HG03108 (cell line): Measurements from ENCODE around the gene NTRK3.

Source experiments
- ATAC-seq: cut with Tn5 transposase; IDR thresholded peaks from one replicate; pipeline ENCODE4 v1.9.1; 2021; ENCODE audit warnings: moderate library complexity; ENCODE audit not compliant: unreplicated experiment

NTRK3 gene

DNA sequence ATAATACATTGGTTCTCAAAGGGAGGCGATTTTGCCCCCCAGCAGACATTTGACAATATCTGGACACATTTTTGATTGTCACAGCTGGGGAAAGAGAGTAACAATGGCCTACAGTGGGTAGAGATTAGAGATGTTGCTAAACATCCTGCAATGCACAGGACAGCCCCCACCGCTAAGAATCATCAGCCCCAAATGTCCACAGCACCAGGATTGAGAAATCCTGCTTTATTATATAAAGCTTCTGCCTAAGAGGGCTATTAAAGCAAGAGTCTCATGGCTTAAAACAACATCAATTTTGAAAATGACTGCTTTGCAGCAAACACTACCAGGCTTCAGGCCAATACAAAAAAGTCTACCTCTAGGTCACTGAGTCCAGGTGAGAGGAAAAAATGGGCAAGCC, 68.2 kb downstream of the NTRK3 start:
- ATAC-seq = no peak

DNA sequence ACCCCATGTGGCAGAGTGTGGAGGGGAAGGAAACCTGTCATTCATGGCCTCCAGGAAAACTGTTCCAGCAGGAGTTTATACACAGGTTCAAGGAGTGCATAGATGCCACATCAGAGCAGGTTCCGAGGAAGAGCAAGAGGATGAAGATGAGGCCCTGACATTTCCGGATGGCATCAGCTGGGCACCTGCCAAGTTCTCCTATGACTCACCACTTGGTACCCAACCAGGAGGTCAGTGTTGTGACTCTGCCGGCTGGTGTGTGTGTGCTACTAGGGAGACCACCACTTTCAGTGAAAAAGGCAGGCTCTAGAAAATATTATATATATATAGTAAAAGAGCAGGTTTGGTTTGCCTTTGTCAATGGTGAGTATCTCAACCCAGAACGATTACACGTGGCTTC, 69.3 kb downstream of the NTRK3 start:
- no peak for ATAC-seq

- ATAC-seq = no peak
Observed at GRCh38 chr15:88185584-88185983, 71.0 kb downstream of the NTRK3 start.

- no peak for ATAC-seq
Observed at GRCh38 chr15:88181613-88182012, 74.9 kb downstream of the NTRK3 start.

DNA sequence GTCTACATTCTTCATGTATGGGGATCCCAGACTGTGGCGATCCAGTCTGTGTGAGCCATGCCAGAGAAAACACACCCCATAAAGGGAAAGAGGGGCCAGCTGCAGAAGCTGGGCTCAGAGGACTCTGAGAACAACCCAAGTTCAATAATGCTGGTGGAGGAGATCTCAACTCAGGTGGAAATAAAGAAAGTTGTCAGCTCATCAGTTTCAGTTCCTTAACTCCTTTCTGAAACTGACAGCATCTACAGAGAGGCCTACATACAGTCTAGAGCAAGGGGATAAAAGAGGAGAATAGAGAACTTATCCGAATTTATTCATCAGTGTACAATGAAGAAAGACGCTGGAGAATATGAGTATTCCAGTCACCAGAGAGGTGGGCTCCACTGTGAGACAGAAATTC, 77.0 kb downstream of the NTRK3 start:
- ATAC-seq = no peak

DNA sequence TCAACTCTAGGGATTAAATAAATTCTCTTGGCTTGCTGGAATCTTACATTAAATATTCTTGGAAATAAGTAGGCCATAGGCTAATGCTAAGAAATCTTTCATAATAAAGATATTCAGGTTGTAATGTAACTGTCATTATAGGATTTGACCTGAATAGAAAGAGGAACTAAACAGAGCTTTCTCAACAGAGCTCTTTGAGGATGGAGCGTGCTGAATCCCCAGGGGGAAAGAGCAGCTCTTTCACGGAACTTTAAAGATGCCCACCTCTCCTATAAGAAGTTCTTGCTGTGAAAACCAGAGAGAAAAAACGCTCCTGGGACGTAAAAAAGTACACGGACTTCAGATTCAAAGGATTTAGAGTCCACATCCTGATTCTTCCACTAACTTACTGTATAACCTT, 77.9 kb downstream of the NTRK3 start:
- no peak for ATAC-seq

DNA sequence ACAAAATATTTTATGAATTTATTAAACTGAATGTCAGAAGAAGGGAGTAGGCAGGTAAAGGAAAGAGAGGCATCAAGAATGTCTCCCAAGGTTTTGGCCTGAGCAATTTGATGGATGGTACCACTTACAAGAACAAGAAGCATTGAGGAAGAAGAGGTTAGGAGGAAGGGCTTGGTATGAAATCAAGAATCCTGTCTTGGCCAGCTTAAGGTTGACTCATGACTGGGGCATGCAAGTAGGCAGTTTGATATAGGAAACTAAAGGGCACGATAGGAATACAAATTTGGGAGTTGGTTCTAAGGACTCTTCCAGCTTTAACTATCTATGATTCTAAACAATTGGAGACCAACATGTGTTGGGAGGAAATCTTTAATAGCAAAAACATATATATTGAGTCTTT, 79.1 kb downstream of the NTRK3 start:
- no peak for ATAC-seq

- no peak for ATAC-seq
Observed at GRCh38 chr15:88174571-88174970, 82.0 kb downstream of the NTRK3 start.

- no peak for ATAC-seq
Observed at GRCh38 chr15:88166082-88166993, 90.2 kb downstream of the NTRK3 start.

DNA sequence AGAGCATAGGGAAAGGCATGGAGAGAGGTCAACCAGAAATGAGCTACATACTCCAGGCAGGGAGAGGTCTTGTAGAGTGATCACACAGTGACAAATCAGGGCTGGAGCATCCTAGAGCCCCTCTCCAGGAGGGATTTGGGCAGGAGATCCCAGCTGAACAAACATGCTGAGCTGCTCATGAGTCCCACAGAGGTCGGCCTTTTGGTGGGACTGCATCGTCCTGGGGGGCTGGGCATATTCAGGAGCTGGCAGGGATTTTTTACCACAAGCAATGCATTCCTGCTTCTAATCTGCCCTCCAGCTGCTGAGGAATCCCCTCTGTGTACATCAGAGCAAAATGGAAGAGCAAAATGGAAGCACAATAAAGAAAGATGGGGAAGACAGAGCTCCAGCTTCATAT, 94.9 kb downstream of the NTRK3 start:
- ATAC-seq = no peak

DNA sequence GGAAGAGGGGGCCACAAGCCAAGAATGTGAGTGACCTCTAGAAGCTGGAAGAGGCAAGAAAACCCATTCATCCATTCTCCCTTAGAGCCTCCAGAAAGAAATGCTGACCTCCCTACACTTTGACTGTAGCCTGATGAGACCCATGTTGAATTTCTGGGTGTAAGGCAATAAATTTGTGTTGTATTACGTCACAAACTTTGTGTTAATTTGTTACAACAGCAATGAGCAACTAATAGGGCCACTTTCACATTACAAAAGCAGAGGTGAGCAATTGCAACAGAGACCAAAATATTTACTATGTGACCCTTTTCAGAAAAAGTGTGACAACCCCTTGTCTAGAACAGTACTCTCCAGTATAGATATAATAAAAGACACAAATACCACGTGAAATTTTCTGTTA, 101.2 kb downstream of the NTRK3 start:
- no peak for ATAC-seq

GRCh38 chr15:88152672-88153071, 103.9 kb downstream of the NTRK3 start:
- no peak for ATAC-seq

GRCh38 chr15:88147760-88148159, 108.8 kb downstream of the NTRK3 start:
- ATAC-seq = no peak

- ATAC-seq = no peak
Observed at GRCh38 chr15:88144921-88145653, 111.5 kb downstream of the NTRK3 start.

GRCh38 chr15:88142121-88142520, 114.4 kb downstream of the NTRK3 start:
- ATAC-seq = no peak

GRCh38 chr15:88141269-88141889, 115.2 kb downstream of the NTRK3 start:
- ATAC-seq = no peak

DNA sequence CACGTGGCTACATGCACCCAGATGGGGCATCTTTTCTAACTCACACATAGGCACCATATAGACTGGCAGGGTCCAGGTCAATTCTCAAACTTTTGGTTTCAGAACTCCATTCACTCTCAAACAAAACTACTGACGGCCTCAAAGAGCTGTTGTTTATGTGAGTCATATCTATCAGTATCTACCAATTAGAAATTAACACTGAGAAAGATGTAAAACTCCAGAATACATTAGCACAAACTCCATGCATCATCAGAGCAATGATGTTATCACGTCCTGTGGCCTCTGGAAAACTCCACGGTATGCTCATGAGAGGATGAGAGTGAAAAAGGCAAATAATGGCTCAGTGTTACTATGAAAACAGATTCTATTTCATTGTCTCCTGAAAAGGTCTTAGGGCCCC, 116.1 kb downstream of the NTRK3 start:
- ATAC-seq = no peak

GRCh38 chr15:88139936-88140335, 116.6 kb downstream of the NTRK3 start:
- no peak for ATAC-seq

DNA sequence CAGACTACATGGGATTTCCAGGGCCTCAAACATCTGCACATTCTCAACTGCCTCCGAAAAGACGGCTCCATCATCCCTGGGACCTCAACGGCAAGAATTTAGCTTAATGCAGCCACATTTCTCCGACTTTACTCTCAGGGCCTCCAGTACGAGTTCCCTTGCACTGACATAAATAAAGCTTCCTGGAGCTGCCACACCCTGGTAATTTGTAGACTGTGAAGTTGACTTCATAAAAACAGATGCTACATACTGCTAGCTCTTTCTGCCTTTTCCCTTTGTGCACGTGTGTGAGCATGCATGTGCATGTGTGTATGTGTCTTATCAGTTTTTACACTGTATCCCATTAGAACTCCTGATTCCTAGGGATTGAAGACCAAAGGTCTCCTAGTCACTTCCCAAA, 122.7 kb downstream of the NTRK3 start:
- ATAC-seq = no peak

DNA sequence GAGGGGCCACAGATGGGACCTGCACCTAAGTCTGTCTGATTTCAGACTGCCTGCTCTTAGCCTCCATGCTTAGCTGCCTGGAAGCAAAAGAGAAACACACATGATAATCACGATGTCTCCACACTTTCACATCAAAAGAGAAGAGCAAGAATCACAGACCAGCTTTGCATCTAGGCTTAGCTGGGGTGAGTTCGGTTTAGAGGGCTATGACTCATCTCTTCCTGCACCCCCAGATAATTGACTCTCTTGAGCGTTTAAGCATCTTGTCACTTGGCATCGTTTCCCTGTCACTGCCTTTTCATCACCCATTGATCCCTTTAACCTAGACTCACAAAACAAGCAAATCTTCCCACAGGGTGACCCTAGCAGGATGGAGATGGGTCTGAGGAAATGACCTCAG, 124.0 kb downstream of the NTRK3 start:
- no peak for ATAC-seq

- no peak for ATAC-seq
Observed at GRCh38 chr15:88131937-88132336, 124.6 kb downstream of the NTRK3 start.

DNA sequence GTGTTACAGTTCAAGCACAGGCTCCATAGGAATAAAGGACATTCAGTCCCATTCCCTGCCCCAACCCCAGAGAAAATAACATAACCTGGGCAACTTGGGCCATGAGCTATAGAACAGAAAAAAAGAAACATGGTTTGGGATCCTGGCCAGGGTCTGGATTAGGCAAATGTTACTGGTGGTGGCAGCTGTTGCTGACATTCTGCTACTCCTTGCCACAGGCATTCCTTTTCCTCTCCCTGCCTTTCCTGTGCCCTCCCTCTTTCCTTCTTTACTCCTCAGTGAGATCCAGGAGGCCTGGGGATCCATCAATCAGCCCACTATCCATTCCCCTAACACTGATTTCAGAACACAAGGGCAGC, 129.1 kb downstream of the NTRK3 start:
- no peak for ATAC-seq
